Panc1 (cell line): Measurements from ENCODE around the gene AUNIP. TPM values are rescaled to one million over a fixed set of nuclear protein-coding genes. Genes with fewer than 3 reads are reported as not detected.

Experiments used
- ATAC-seq: fragments of 200-7000 bp; cut with Tn5 transposase; 2 replicates; pipeline ENCODE4 v1.9.1; 2020; ENCODE audit warnings: mild to moderate bottlenecking, moderate library complexity
- BruUV-seq: library from RNA; stranded (reverse); fragments of 400-500 nt; replicated peaks from 2 replicates; lab custom pipeline; 2021; lab: Mats Ljungman, UMichigan
- CTCF ChIA-PET: fragments of 300-600 bp; sonication (Branson Sonifier 250); formaldehyde crosslinking; loops from one replicate; lab custom pipeline; 2022; ENCODE audit warnings: antibody characterized with exemption; lab: Charles Lee
- POLR2A ChIA-PET: fragments of 300-600 bp; sonication (Branson Sonifier 250); formaldehyde crosslinking; loops from one replicate; lab custom pipeline; 2022; ENCODE audit warnings: antibody characterized with exemption; lab: Charles Lee
- DNase-seq: peaks from one replicate; pipeline ENCODE4 v3.0.0-alpha.2; 2010; ENCODE audit warnings: low read depth, low spot score
- H3K27ac ChIP-seq: 2 replicates; pipeline ENCODE4 v1.5.1; 2011; ENCODE audit warnings: mild to moderate bottlenecking, low read length, inconsistent platforms
- H3K27me3 ChIP-seq: fragments of 200-500 bp; sonication (Bioruptor generic); 2 replicates; pipeline ENCODE4 v1.6.0; 2014; ENCODE audit warnings: low read length, inconsistent platforms; ENCODE audit not compliant: control insufficient read depth, insufficient read depth
- H3K36me3 ChIP-seq: fragments of 200-500 bp; sonication (Bioruptor generic); 2 replicates; pipeline ENCODE4 v1.5.1; 2014; ENCODE audit warnings: inconsistent platforms, mild to moderate bottlenecking, low read length, moderate library complexity; ENCODE audit not compliant: control insufficient read depth, insufficient read depth
- H3K4me1 ChIP-seq: 2 replicates; pipeline ENCODE4 v1.5.1; 2011; ENCODE audit warnings: inconsistent platforms, mild to moderate bottlenecking, low read length, moderate library complexity; ENCODE audit not compliant: control insufficient read depth, insufficient read depth
- H3K4me3 ChIP-seq, 2 experiments: 2 replicates each; pipeline ENCODE4 v1.5.1; 2011 to 2012; ENCODE audit warnings: low read depth in 2 of 2, low read length in 2 of 2, mild to moderate bottlenecking in 2 of 2, inconsistent platforms in 1 of 2, moderate library complexity in 1 of 2
- H3K9me3 ChIP-seq: fragments of 200-500 bp; sonication (Bioruptor generic); 2 replicates; pipeline ENCODE4 v1.5.1; 2014; ENCODE audit warnings: low read depth, mild to moderate bottlenecking, inconsistent platforms, low read length, moderate library complexity; ENCODE audit not compliant: control insufficient read depth, insufficient read depth
- POLR2AphosphoS5 ChIP-seq: IDR thresholded peaks from 2 replicates; pipeline ENCODE4 v1.6.1; 2012; ENCODE audit warnings: mild to moderate bottlenecking, low read depth, low read length, moderate library complexity
- SIN3A ChIP-seq: IDR thresholded peaks from 2 replicates; pipeline ENCODE4 v1.6.1; 2012; ENCODE audit warnings: low read depth, mild to moderate bottlenecking, low read length, moderate library complexity, borderline replicate concordance; ENCODE audit not compliant: insufficient read depth
- TCF7L2 ChIP-seq: IDR thresholded peaks from 2 replicates; pipeline ENCODE4 v1.6.1; 2011; ENCODE audit warnings: mild to moderate bottlenecking, low read depth, low read length, inconsistent platforms
- in situ Hi-C: cut with HindIII; loops from 2 replicates; pipeline ENCODE4 v1.10.0; 2016; ENCODE audit warnings: low sequenced_read_pairs, low pct_unique_long_range_greater_than_20kb
- intact Hi-C: fragments of 100-400 bp; cut with micrococcal nuclease; formaldehyde crosslinking; loops from one replicate; pipeline ENCODE4 v1.10.0; 2022; ENCODE audit not compliant: unreplicated experiment
- total RNA-seq: library from RNA; stranded (reverse); gene quantifications from one replicate; pipeline ENCODE4 v1.2.1, GENCODE V29; 2021; ENCODE audit not compliant: unreplicated experiment
- TF ChIP-seq, protein P1 (sequence below): fragments of 450-650 bp; IDR thresholded peaks from 2 replicates; pipeline ENCODE4 v1.5.1; 2017; ENCODE audit warnings: mild to moderate bottlenecking
- TF ChIP-seq, protein P2 (sequence below), 2 experiments: IDR thresholded peaks; 2 replicates each; pipeline ENCODE4 v1.6.1; 2011 to 2012; ENCODE audit warnings: low read depth in 2 of 2, control low read depth in 1 of 2, low read length in 1 of 2, mild to moderate bottlenecking in 1 of 2, moderate library complexity in 1 of 2; ENCODE audit not compliant: insufficient read depth in 1 of 2

AUNIP gene
- total RNA-seq, 1 experiment from 2014 or later = 12.2 TPM

- Histone ChIP-seq H3K36me3 (no peaks in the 10 kb centered on the region; the same call in 1 of the 2 replicates), H3K4me1 (peaks cover 30% of the 10 kb centered on the region), H3K27ac (peak within 1 kb of the TSS; percentile 86), H3K4me3 (peak within 1 kb of the TSS; percentile 73 to 94), H3K9me3 (no peaks in the 10 kb centered on the region), H3K27me3 (no peaks in the 10 kb centered on the region)
- DNase-seq (peak; percentile 28), ATAC-seq (peak; percentile 92)
- TF ChIP-seq SIN3A (peak; percentile 70; the same call in 1 of the 2 replicates), TCF7L2 (no peak), POLR2AphosphoS5 (peak; percentile 86)
- TF ChIP-seq, protein P1, sequence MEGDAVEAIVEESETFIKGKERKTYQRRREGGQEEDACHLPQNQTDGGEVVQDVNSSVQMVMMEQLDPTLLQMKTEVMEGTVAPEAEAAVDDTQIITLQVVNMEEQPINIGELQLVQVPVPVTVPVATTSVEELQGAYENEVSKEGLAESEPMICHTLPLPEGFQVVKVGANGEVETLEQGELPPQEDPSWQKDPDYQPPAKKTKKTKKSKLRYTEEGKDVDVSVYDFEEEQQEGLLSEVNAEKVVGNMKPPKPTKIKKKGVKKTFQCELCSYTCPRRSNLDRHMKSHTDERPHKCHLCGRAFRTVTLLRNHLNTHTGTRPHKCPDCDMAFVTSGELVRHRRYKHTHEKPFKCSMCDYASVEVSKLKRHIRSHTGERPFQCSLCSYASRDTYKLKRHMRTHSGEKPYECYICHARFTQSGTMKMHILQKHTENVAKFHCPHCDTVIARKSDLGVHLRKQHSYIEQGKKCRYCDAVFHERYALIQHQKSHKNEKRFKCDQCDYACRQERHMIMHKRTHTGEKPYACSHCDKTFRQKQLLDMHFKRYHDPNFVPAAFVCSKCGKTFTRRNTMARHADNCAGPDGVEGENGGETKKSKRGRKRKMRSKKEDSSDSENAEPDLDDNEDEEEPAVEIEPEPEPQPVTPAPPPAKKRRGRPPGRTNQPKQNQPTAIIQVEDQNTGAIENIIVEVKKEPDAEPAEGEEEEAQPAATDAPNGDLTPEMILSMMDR = no peak
- TF ChIP-seq, protein P2, sequence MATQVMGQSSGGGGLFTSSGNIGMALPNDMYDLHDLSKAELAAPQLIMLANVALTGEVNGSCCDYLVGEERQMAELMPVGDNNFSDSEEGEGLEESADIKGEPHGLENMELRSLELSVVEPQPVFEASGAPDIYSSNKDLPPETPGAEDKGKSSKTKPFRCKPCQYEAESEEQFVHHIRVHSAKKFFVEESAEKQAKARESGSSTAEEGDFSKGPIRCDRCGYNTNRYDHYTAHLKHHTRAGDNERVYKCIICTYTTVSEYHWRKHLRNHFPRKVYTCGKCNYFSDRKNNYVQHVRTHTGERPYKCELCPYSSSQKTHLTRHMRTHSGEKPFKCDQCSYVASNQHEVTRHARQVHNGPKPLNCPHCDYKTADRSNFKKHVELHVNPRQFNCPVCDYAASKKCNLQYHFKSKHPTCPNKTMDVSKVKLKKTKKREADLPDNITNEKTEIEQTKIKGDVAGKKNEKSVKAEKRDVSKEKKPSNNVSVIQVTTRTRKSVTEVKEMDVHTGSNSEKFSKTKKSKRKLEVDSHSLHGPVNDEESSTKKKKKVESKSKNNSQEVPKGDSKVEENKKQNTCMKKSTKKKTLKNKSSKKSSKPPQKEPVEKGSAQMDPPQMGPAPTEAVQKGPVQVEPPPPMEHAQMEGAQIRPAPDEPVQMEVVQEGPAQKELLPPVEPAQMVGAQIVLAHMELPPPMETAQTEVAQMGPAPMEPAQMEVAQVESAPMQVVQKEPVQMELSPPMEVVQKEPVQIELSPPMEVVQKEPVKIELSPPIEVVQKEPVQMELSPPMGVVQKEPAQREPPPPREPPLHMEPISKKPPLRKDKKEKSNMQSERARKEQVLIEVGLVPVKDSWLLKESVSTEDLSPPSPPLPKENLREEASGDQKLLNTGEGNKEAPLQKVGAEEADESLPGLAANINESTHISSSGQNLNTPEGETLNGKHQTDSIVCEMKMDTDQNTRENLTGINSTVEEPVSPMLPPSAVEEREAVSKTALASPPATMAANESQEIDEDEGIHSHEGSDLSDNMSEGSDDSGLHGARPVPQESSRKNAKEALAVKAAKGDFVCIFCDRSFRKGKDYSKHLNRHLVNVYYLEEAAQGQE (IDR thresholded peaks at IDR 0.05; ENCODE audit: insufficient read depth in 1 of 2, low read depth in 2 of 2, low read length in 1 of 2) = no peak
- in situ Hi-C loops (no loop called here), intact Hi-C loops (no loop called here)
- ChIA-PET POLR2A (interaction anchor here (0.6 to 1.0 kb wide), 5 partner anchors 19 to 392 kb away, joined by 3 to 7 read pairs (median 4); no protein-coding TSS in a partner anchor), CTCF (no interaction called here)
- no TSS peak for BruUV-seq
These were observed 39.6 kb downstream of the AUNIP start, which contains the start of gene MTFR1L for GRCh38 chr1:25819491-25820246. TSS of gene MTFR1L (plus strand) at chr1:25819954. CDS start at chr1:25823105, 3,151 bp downstream.

GRCh38 chr1:25818569-25818968 is 40.7 kb downstream of the AUNIP start:
- Histone ChIP-seq H3K4me1 (peaks cover 30% of the 10 kb centered on the region), H3K27me3 (no peaks in the 10 kb centered on the region), H3K36me3 (no peaks in the 10 kb centered on the region; the same call in 1 of the 2 replicates), H3K4me3 (peak overlapping the region; percentile 73 to 94), H3K27ac (peak overlapping the region; percentile 86), H3K9me3 (no peaks in the 10 kb centered on the region)
- ATAC-seq = no peak
- DNase-seq = no peak
- TF ChIP-seq SIN3A = no peak
- TF ChIP-seq, protein P1 = no peak
- no peak for TF ChIP-seq TCF7L2
- TF ChIP-seq POLR2AphosphoS5 = no peak
- TF ChIP-seq, protein P2 (IDR thresholded peaks at IDR 0.05; ENCODE audit: insufficient read depth in 1 of 2, low read depth in 2 of 2, low read length in 1 of 2) = no peak
- in situ Hi-C loops (no loop called here), intact Hi-C loops (no loop called here)
- CTCF ChIA-PET = interaction anchor here (0.8 kb wide), 1 partner anchor 200 kb away, joined by 3 read pairs; no protein-coding TSS in a partner anchor
- POLR2A ChIA-PET = no interaction called here
- no TSS peak for BruUV-seq
